SK-N-SH treated with all-trans-retinoic acid at 6 μM for 48 hours (cell line): Measurements from ENCODE around the gene ARHGAP30.

Experiments
- ARNTL ChIP-seq: fragments of 450-650 bp; formaldehyde crosslinking; IDR thresholded peaks from 2 replicates; pipeline ENCODE4 v1.5.0; 2020; ENCODE audit warnings: low read depth, mild to moderate bottlenecking, moderate library complexity, borderline replicate concordance
- BACH2 ChIP-seq: fragments of 250-450 bp; sonication (Bioruptor Pico); IDR thresholded peaks from 2 replicates; pipeline ENCODE4 v1.9.0; 2021; ENCODE audit warnings: mild to moderate bottlenecking, borderline replicate concordance
- CREB5 ChIP-seq: fragments of 250-450 bp; sonication (Bioruptor Pico); IDR thresholded peaks from 2 replicates; pipeline ENCODE4 v1.5.1; 2020; ENCODE audit warnings: low read depth, mild to moderate bottlenecking, moderate library complexity
- PATZ1 ChIP-seq: fragments of 250-450 bp; sonication (Bioruptor Pico); IDR thresholded peaks from 2 replicates; pipeline ENCODE4 v1.8.0; 2020; ENCODE audit warnings: mild to moderate bottlenecking, moderate library complexity, borderline replicate concordance
- PPARA ChIP-seq: fragments of 250-450 bp; sonication (Bioruptor Pico); IDR thresholded peaks from 2 replicates; pipeline ENCODE4 v1.5.0; 2020; ENCODE audit warnings: mild to moderate bottlenecking, borderline replicate concordance
- SNAI2 ChIP-seq: fragments of 250-450 bp; sonication (Bioruptor Pico); IDR thresholded peaks from 2 replicates; pipeline ENCODE4 v1.5.0; 2020; ENCODE audit warnings: mild to moderate bottlenecking, moderate library complexity
- TOX ChIP-seq: fragments of 250-450 bp; sonication (Bioruptor Pico); IDR thresholded peaks from 2 replicates; pipeline ENCODE4 v1.8.0; 2021; ENCODE audit warnings: mild to moderate bottlenecking, moderate library complexity, borderline replicate concordance
- ZC3H10 ChIP-seq: fragments of 250-450 bp; sonication (Bioruptor Pico); IDR thresholded peaks from 2 replicates; pipeline ENCODE4 v1.5.1; 2021; ENCODE audit warnings: mild to moderate bottlenecking, moderate library complexity

- TF ChIP-seq ZC3H10 (CRISPR knock-in tag) (no peak), ARNTL (CRISPR knock-in tag) (no peak), SNAI2 (CRISPR knock-in tag) (no peak), PATZ1 (no peak), CREB5 (CRISPR knock-in tag) (no peak), BACH2 (CRISPR knock-in tag) (no peak), PPARA (no peak), TOX (CRISPR knock-in tag) (no peak)
These were observed 13.5 kb upstream of the ARHGAP30 start for GRCh38 chr1:161082996-161083747.
